HG02885 (cell line): ENCODE measurements around the gene STAT5A.
"Not testable (repeated sequence)": the region's sequence is repeated elsewhere in the genome, so short reads cannot be mapped to it uniquely, and the experiment has no call there.

Experiments
- ATAC-seq: cut with Tn5 transposase; IDR thresholded peaks from one replicate; pipeline ENCODE4 v1.9.1; 2021; ENCODE audit warnings: mild to moderate bottlenecking; ENCODE audit not compliant: unreplicated experiment, poor library complexity

The STAT5A gene

DNA sequence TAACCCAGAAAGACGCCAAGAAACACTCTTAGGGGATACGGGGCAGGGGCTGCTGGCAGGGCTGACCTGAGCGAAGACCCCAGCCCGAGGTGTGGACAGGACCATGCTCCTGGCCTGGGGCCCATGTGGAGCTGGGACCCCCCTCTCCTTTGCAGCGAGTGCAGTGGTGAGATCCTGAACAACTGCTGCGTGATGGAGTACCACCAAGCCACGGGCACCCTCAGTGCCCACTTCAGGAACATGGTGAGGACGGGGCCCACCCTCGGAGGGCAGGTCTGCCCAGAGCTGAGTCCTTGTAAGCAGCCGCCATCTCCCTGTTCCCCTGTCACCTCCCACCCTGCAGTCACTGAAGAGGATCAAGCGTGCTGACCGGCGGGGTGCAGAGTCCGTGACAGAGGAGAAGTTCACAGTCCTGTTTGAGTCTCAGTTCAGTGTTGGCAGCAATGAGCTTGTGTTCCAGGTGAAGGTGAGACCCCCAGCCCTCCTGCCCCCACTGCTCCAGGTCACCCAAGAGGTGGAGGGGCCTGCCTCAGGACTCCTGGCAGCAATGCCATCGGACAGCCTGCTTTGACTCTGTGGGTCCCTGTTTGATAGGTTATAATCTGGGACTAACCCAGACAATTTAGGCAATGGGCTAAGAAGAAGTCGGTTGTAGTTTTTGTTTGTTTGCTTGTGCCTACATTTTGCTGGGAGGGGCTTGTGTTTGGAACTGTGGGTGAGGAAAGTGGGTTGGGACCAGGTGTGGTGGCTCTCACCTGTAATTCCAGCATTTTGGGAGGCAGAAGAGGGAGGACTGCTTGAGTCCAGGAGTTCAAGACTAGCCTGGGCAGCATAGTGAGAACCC lies 16.1 kb downstream of the STAT5A start:
- ATAC-seq: no peak

- not testable (repeated sequence) for ATAC-seq
These were observed 16.7 kb downstream of the STAT5A start for GRCh38 chr17:42305031-42305330.

- no peak for ATAC-seq
These were observed 17.5 kb downstream of the STAT5A start for GRCh38 chr17:42305543-42306384.

DNA sequence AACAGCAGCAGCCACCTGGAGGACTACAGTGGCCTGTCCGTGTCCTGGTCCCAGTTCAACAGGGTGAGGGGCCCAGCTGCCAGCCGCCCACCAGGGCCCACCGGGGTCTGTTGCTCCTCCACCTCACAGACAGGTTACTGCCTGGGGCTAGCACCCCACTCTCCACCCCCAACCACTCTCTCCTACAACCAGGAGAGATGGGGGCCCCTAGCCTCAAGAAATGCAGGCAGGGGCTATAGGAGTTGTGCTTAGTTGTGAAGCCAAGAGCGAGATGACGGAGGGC lies 18.0 kb downstream of the STAT5A start:
- no peak for ATAC-seq

DNA sequence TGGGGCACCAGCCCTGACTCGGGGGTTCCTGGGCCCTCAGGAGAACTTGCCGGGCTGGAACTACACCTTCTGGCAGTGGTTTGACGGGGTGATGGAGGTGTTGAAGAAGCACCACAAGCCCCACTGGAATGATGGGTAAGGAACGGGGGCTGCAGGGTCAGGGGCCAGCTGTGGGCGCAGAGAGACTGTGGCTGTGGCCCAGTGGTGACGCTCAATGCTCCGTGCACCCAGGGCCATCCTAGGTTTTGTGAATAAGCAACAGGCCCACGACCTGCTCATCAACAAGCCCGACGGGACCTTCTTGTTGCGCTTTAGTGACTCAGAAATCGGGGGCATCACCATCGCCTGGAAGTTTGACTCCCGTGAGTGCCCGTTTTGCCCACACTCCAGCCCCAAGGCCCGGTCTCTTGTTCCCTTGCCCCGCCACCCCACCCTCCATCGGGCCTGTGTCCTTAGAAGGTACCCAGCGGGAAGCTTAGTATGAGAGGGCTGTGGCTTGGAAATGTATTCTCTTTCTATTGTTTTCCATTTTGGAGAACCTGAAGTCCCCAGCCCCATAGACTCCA lies 19.1 kb downstream of the STAT5A start:
- no peak for ATAC-seq

DNA sequence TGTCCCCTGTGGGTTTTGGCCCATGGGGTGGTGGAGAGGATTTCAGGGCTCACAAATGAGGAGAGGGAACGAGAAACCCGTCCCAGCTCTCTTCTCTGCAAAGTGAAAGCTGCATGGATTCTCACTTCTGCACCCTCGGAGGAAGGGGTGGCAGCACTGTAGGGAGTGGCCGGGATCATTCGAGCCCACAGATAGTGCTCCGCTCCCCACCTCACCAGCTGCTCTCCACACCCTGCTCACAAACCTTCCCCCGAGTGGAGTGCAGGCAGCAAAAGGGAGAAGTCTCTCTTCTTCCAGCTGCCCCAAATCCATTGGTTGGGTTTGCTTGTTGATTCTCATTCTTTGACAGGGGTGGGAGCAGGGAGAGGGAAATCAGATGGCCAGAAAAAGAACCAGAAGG lies 20.1 kb downstream of the STAT5A start:
- no peak for ATAC-seq

DNA sequence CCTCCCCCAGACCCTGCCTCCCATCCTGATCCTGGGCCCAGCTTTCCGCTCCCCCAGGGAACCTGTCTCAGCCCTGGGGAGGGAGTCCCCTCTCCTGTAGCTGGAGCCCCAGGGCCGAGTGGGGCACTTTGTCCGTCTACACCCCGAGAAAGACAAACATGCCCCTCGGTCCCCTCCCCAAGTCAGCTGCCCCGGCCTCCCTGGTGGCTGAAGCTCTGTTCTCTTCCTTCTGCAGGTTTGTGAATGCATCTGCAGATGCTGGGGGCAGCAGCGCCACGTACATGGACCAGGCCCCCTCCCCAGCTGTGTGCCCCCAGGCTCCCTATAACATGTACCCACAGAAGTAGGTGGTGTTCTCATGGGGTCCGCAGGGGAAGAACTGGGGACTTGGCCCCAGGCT lies 20.8 kb downstream of the STAT5A start:
- ATAC-seq: no peak

GRCh38 chr17:42309986-42310786 lies 21.9 kb downstream of the STAT5A start:
- ATAC-seq: no peak

DNA sequence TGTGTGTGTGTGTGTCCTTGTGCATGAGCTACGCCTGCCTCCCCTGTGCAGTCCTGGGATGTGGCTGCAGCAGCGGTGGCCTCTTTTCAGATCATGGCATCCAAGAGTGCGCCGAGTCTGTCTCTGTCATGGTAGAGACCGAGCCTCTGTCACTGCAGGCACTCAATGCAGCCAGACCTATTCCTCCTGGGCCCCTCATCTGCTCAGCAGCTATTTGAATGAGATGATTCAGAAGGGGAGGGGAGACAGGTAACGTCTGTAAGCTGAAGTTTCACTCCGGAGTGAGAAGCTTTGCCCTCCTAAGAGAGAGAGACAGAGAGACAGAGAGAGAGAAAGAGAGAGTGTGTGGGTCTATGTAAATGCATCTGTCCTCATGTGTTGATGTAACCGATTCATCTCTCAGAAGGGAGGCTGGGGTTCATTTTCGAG lies 22.5 kb downstream of the STAT5A start:
- ATAC-seq: no peak

DNA sequence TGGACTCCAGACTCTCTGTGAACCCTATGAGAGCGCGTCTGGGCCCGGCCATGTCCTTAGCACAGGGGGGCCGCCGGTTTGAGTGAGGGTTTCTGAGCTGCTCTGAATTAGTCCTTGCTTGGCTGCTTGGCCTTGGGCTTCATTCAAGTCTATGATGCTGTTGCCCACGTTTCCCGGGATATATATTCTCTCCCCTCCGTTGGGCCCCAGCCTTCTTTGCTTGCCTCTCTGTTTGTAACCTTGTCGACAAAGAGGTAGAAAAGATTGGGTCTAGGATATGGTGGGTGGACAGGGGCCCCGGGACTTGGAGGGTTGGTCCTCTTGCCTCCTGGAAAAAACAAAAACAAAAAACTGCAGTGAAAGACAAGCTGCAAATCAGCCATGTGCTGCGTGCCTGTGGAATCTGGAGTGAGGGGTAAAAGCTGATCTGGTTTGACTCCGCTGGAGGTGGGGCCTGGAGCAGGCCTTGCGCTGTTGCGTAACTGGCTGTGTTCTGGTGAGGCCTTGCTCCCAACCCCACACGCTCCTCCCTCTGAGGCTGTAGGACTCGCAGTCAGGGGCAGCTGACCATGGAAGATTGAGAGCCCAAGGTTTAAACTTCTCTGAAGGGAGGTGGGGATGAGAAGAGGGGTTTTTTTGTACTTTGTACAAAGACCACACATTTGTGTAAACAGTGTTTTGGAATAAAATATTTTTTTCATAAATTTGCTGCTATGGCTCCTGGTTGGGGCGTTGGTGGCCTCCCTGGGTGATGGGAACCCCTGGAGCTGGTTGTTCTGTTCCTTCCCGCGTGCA lies 23.1 kb downstream of the STAT5A start:
- ATAC-seq: no peak

GRCh38 chr17:42312035-42312284 lies 23.7 kb downstream of the STAT5A start:
- no peak for ATAC-seq

GRCh38 chr17:42312285-42313130 lies 24.2 kb downstream of the STAT5A start:
- peak; percentile 44 for ATAC-seq

- ATAC-seq: no peak
These were observed 25.1 kb downstream of the STAT5A start for GRCh38 chr17:42313389-42313772.

- no peak for ATAC-seq
These were observed 25.7 kb downstream of the STAT5A start for GRCh38 chr17:42313773-42314566.

- ATAC-seq: no peak
These were observed 27.3 kb downstream of the STAT5A start for GRCh38 chr17:42315402-42316156.

- no peak for ATAC-seq
These were observed 28.5 kb downstream of the STAT5A start for GRCh38 chr17:42316755-42317154.

DNA sequence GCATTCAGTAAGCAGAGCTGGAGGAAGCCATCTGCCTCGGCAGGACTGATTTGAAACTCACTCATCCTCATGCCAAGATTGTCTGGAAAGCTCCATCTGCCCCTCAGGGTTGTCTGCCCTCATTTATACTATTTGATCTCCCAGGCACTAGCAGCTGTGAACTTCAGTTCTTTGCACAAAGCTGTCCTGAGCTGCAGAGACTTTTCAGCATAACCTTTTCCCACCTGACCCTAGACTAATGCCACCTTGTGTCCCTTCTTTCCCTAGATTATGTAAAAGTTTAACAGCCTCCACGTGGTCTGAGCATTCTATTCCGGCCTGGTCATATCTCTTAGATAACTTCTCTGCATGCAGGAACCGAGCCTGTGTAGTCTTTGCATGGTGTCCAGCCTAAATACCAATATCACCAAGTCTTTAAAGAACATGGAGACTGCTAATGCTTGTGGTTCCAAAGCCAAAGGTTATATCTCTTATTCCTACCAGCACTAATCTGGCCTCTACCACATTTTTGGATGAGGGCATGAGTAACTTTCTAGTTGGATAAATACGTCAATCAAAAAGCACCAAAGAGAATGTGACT lies 29.1 kb downstream of the STAT5A start:
- no peak for ATAC-seq

- ATAC-seq: not testable (repeated sequence)
These were observed 29.7 kb downstream of the STAT5A start for GRCh38 chr17:42317967-42318366.
